Ascending aorta (tissue), 2 donors: ENCODE data around the gene MEOX2. TPM values are rescaled to one million over a fixed set of nuclear protein-coding genes. Genes with fewer than 3 reads are reported as not detected.

Experiments
- DNase-seq, 2 donors: peaks; one replicate each; pipeline ENCODE4 v3.0.0-alpha.2; 2019; ENCODE audit warnings: low spot score in 2 of 2
- H3K27ac ChIP-seq, 2 donors: fragments of 200-600 bp; sonication (generic); one replicate each; pipeline ENCODE4 v1.5.1; 2016 to 2017; ENCODE audit warnings: mild to moderate bottlenecking in 1 of 2
- H3K27me3 ChIP-seq: fragments of 200-600 bp; sonication (generic); one replicate; pipeline ENCODE4 v1.5.1; 2017
- H3K36me3 ChIP-seq, 2 donors: fragments of 200-600 bp; sonication (generic); one replicate each; pipeline ENCODE4 v1.5.1; 2016
- H3K4me1 ChIP-seq, 2 donors: fragments of 200-600 bp; sonication (generic); one replicate each; pipeline ENCODE4 v1.5.1; 2016 to 2017; ENCODE audit warnings: mild to moderate bottlenecking in 1 of 2
- H3K4me3 ChIP-seq, 2 donors: fragments of 200-600 bp; sonication (generic); one replicate each; pipeline ENCODE4 v1.5.1; 2016 to 2017; ENCODE audit warnings: mild to moderate bottlenecking in 1 of 2
- H3K9me3 ChIP-seq, 2 donors: fragments of 200-600 bp; sonication (generic); one replicate each; pipeline ENCODE4 v1.5.1; 2016
- CTCF ChIP-seq, 3 experiments: fragments of 200-600 bp in 2 of 3; fragments of 450-650 bp in 1 of 3; sonication (generic) in 2 of 3; IDR thresholded peaks; one replicate each; pipeline ENCODE4 v1.5.1; 2016 to 2019; ENCODE audit warnings: antibody characterized with exemption in 3 of 3, mild to moderate bottlenecking in 1 of 3, moderate library complexity in 1 of 3
- intact Hi-C: fragments of 100-400 bp; cut with DNase I; formaldehyde crosslinking; loops from one replicate; pipeline ENCODE4 v1.15.1; 2023
- total RNA-seq: library from RNA; depleted of rRNA; stranded (reverse); fragments of >200 nt; gene quantifications from one replicate; pipeline ENCODE4 v1.1.0, GENCODE V29; 2016

MEOX2 gene
- total RNA-seq, 1 donor from 2014 or later: 35.0 TPM

GRCh38 chr7:15681186-15681585, 5.3 kb downstream of the MEOX2 start:
- no peaks in the 10 kb centered on the region for H3K27me3 ChIP-seq
- no peak overlapping the region for H3K4me3 ChIP-seq
- no peak for TF ChIP-seq CTCF (IDR thresholded peaks at IDR 0.05)
- no peaks in the 10 kb centered on the region for H3K36me3 ChIP-seq
- intact Hi-C loops: no loop called here
- H3K4me1 ChIP-seq: no peaks in the 10 kb centered on the region
- H3K9me3 ChIP-seq: no peaks in the 10 kb centered on the region
- no peak for DNase-seq
- H3K27ac ChIP-seq: no peak overlapping the region

- Histone ChIP-seq H3K27me3 (no peaks in the 10 kb centered on the region), H3K4me1 (no peaks in the 10 kb centered on the region), H3K27ac (no peak overlapping the region), H3K9me3 (no peaks in the 10 kb centered on the region), H3K4me3 (no peak overlapping the region), H3K36me3 (no peaks in the 10 kb centered on the region)
- intact Hi-C loops: no loop called here
- no peak for TF ChIP-seq CTCF (IDR thresholded peaks at IDR 0.05)
- no peak for DNase-seq
These were observed 6.0 kb downstream of the MEOX2 start for GRCh38 chr7:15680446-15680845.

DNA sequence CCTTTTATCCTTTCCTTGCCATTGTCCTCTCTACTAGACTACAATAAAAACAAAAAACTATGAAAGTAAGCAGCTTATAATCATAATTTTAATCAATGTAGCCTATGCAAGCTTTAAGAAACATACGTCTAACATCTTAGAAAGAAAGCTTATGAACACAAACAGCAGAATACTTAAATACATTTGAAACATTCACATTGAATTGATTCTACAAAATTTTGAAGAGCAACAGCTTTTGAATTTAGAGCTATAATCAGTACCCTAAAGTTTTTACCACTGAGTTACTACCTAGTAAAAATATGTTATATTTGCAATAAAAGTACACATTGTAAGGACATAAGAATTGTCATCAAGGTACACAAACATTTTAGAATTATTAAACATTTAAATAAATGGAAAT, 7.2 kb downstream of the MEOX2 start:
- intact Hi-C loops: no loop called here
- TF ChIP-seq CTCF (IDR thresholded peaks at IDR 0.05): no peak

GRCh38 chr7:15678653-15679052, 7.8 kb downstream of the MEOX2 start:
- Histone ChIP-seq H3K9me3 (no peaks in the 10 kb centered on the region), H3K4me1 (no peaks in the 10 kb centered on the region), H3K4me3 (no peak overlapping the region), H3K36me3 (no peaks in the 10 kb centered on the region), H3K27me3 (no peaks in the 10 kb centered on the region), H3K27ac (peak overlapping the region in 1 of 2 donors; percentile 0)
- TF ChIP-seq CTCF (IDR thresholded peaks at IDR 0.05): no peak
- intact Hi-C loops: no loop called here
- no peak for DNase-seq

More for the DNA sequence above, 7.2 kb downstream of the MEOX2 start:
- H3K36me3 ChIP-seq: no peaks in the 10 kb centered on the region
- H3K27ac ChIP-seq: no peak overlapping the region
- no peak overlapping the region for H3K4me3 ChIP-seq
- H3K27me3 ChIP-seq: no peaks in the 10 kb centered on the region
- H3K9me3 ChIP-seq: no peaks in the 10 kb centered on the region
- DNase-seq: no peak
- no peaks in the 10 kb centered on the region for H3K4me1 ChIP-seq

DNA sequence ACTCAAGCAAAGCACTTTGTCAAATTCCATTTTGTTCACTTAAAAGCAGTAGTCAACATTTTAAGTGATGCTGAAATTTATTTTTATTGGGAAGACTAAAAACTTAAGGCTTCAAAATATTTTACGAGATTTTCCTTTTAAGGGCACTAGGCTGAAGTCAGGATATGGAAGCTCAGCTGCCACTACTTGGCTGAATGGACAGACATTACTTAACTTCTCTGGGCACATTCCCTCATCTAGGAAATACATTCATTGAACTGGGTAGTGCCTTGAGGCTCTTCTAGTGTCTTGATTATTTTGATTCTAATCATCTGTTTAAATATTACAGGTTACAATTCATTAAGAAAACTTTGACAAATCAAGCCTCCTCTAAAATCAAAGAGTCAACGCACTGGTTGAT, 11.1 kb downstream of the MEOX2 start:
- no peak for TF ChIP-seq CTCF (IDR thresholded peaks at IDR 0.05)
- H3K27me3 ChIP-seq: no peaks in the 10 kb centered on the region
- no peak for DNase-seq
- intact Hi-C loops: no loop called here
- H3K27ac ChIP-seq: peak overlapping the region in 1 of 2 donors; percentile 17
- H3K36me3 ChIP-seq: no peaks in the 10 kb centered on the region
- no peak overlapping the region for H3K4me3 ChIP-seq
- H3K4me1 ChIP-seq: no peaks in the 10 kb centered on the region
- no peaks in the 10 kb centered on the region for H3K9me3 ChIP-seq

DNA sequence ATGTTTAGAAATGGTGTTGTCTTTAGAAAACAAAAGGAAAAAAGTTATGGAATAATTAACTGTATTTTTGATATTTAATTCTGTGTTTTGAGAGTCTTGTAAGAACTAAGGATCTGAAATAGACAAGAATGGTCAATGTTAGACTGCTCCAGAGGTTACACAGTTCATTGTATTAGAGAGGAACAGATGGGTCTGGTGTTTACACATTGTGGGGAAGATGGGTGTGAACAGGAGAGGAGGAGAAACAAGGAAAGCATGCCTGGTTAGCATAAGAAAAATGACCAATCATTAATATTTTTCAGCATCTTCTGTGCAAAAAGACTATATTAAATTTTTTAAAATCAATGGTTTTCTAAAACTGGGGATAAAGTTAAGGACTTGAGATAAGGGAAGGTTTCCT, 11.9 kb downstream of the MEOX2 start:
- Histone ChIP-seq H3K4me3 (no peak overlapping the region), H3K4me1 (no peaks in the 10 kb centered on the region), H3K9me3 (no peaks in the 10 kb centered on the region), H3K36me3 (no peaks in the 10 kb centered on the region), H3K27ac (no peak overlapping the region), H3K27me3 (no peaks in the 10 kb centered on the region)
- TF ChIP-seq CTCF (IDR thresholded peaks at IDR 0.05): no peak
- intact Hi-C loops: no loop called here
- DNase-seq: no peak
